ENCODE measurements around the gene LHX5.

DNA sequence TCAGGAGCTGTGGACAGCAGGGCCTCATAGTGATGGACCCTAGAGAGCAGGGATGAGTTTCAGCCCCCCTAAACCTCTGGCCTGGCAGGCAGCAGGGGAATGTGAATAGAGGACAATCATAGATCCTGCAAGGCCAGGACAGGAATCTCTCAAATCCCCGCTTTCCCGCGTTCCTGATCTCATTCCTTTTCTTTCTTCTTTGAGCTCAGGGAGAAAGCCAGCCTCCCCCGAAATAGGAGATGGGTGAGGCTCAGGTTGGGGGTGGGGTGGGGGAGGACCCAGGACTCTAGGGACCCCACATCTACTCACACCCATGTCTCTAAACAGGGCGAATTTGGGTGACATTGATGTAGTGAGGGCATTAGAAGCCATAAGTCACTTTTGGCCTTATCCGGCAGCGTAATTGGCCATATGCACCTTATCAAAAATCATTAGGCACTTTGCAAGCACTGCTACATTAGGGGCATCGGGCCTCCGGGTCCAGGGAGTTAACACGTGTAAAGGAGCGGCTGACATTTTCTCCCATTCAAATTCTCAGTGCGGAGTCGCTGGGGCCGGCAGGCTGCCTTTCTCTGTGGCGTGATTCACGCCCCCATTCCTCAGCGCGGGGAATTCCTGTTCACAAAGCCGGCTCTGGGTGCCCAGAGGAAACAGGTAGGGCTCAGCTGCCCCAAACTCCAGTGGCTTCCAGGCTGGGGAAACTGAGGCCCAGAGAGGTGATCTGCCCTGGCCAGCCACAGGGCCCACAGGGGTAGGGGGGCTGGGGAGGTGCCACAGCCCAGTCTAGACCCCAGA is 1.5 kb downstream of the LHX5 start:
- TF ChIP-seq CTCF (IDR thresholded peaks at IDR 0.05): no peak
- no peak for TF ChIP-seq EZH2phosphoT487 (IDR thresholded peaks at IDR 0.05)

Data from neural progenitor cell (in vitro differentiated cells).